ENCODE data around the gene RASGRF1.

Gene RASGRF1

GRCh38 chr15:79010278-79010677, 80.3 kb downstream of the RASGRF1 start:
- TF ChIP-seq ZBTB7A (IDR thresholded peaks at IDR 0.05; ENCODE audit: low read depth) (no peak), FOXM1 (IDR thresholded peaks at IDR 0.05; ENCODE audit: borderline replicate concordance, low read depth) (no peak), CREB1 (IDR thresholded peaks at IDR 0.05; ENCODE audit: low read depth) (no peak), EGR1 (IDR thresholded peaks at IDR 0.05) (no peak), TCF12 (IDR thresholded peaks at IDR 0.05; ENCODE audit: low read depth) (no peak), TAF1 (IDR thresholded peaks at IDR 0.05; ENCODE audit: low read depth) (no peak), MAX (IDR thresholded peaks at IDR 0.05) (no peak), RAD21 (IDR thresholded peaks at IDR 0.05; ENCODE audit: low read depth) (no peak), REST (IDR thresholded peaks at IDR 0.05; ENCODE audit: low read depth) (no peak), TEAD4 (IDR thresholded peaks at IDR 0.05) (no peak), CEBPB (IDR thresholded peaks at IDR 0.05) (no peak), USF1 (IDR thresholded peaks at IDR 0.05) (no peak), EP300 (IDR thresholded peaks at IDR 0.05; ENCODE audit: borderline replicate concordance) (no peak), YY1 (IDR thresholded peaks at IDR 0.05; ENCODE audit: low read depth) (no peak), NFIC (IDR thresholded peaks at IDR 0.05) (no peak)

GRCh38 chr15:79009379-79009778, 81.2 kb downstream of the RASGRF1 start:
- TF ChIP-seq REST (IDR thresholded peaks at IDR 0.05; ENCODE audit: low read depth) (no peak), MAX (IDR thresholded peaks at IDR 0.05) (no peak), EP300 (IDR thresholded peaks at IDR 0.05; ENCODE audit: borderline replicate concordance) (no peak), TCF12 (IDR thresholded peaks at IDR 0.05; ENCODE audit: low read depth) (no peak), FOXM1 (IDR thresholded peaks at IDR 0.05; ENCODE audit: borderline replicate concordance, low read depth) (no peak), NFIC (IDR thresholded peaks at IDR 0.05) (no peak)

- TF ChIP-seq REST (IDR thresholded peaks at IDR 0.05; ENCODE audit: low read depth) (no peak), CEBPB (IDR thresholded peaks at IDR 0.05) (no peak), YY1 (IDR thresholded peaks at IDR 0.05; ENCODE audit: low read depth) (no peak), MAX (IDR thresholded peaks at IDR 0.05) (no peak), TCF12 (IDR thresholded peaks at IDR 0.05; ENCODE audit: low read depth) (no peak), NFIC (IDR thresholded peaks at IDR 0.05) (no peak), FOXM1 (IDR thresholded peaks at IDR 0.05; ENCODE audit: borderline replicate concordance, low read depth) (no peak), CREB1 (IDR thresholded peaks at IDR 0.05; ENCODE audit: low read depth) (no peak), TEAD4 (IDR thresholded peaks at IDR 0.05) (no peak), TAF1 (IDR thresholded peaks at IDR 0.05; ENCODE audit: low read depth) (no peak), EP300 (IDR thresholded peaks at IDR 0.05; ENCODE audit: borderline replicate concordance) (no peak), USF1 (IDR thresholded peaks at IDR 0.05) (no peak), EGR1 (IDR thresholded peaks at IDR 0.05) (no peak), ZBTB7A (IDR thresholded peaks at IDR 0.05; ENCODE audit: low read depth) (no peak), RAD21 (IDR thresholded peaks at IDR 0.05; ENCODE audit: low read depth) (no peak)
Observed at GRCh38 chr15:79008659-79009058, 81.9 kb downstream of the RASGRF1 start.

GRCh38 chr15:79007066-79007465, 83.5 kb downstream of the RASGRF1 start:
- TF ChIP-seq EGR1 (IDR thresholded peaks at IDR 0.05): no peak
- no peak for TF ChIP-seq REST (IDR thresholded peaks at IDR 0.05; ENCODE audit: low read depth)
- TF ChIP-seq USF1 (IDR thresholded peaks at IDR 0.05): no peak
- TF ChIP-seq YY1 (IDR thresholded peaks at IDR 0.05; ENCODE audit: low read depth): no peak
- TF ChIP-seq RAD21 (IDR thresholded peaks at IDR 0.05; ENCODE audit: low read depth): peak; percentile 26; the same call in 1 of the 2 replicates
